AG09319 (cell line): ENCODE data around the gene SZT2.

Experiments
- DNase-seq: peaks from one replicate; pipeline ENCODE4 v3.0.0-alpha.2; 2010; ENCODE audit warnings: low read depth; ENCODE audit errors: extremely low read depth
- CTCF ChIP-seq: IDR thresholded peaks from 2 replicates; pipeline ENCODE4 v1.5.1; 2011; ENCODE audit warnings: low read depth, mild to moderate bottlenecking, inconsistent platforms, low read length, moderate library complexity

The SZT2 gene

GRCh38 chr1:43432907-43433306, 43.2 kb downstream of the SZT2 start:
- TF ChIP-seq CTCF = no peak
- DNase-seq = no peak

GRCh38 chr1:43434256-43434655, 44.6 kb downstream of the SZT2 start:
- no peak for DNase-seq
- no peak for TF ChIP-seq CTCF

- no peak for TF ChIP-seq CTCF
- peak; percentile 62 for DNase-seq
These were observed 45.7 kb downstream of the SZT2 start for GRCh38 chr1:43435146-43436145.

- no peak for TF ChIP-seq CTCF
- DNase-seq = no peak
These were observed 46.7 kb downstream of the SZT2 start for GRCh38 chr1:43436371-43436770.

GRCh38 chr1:43437031-43437973, 47.6 kb downstream of the SZT2 start:
- DNase-seq = no peak
- TF ChIP-seq CTCF = no peak

GRCh38 chr1:43438006-43438405, 48.3 kb downstream of the SZT2 start:
- no peak for TF ChIP-seq CTCF
- DNase-seq = no peak
